Central memory CD8-positive, alpha-beta T cell (primary cell): ENCODE measurements around the gene TLR7.

Experiments
- ATAC-seq: fragments of 150-1000 bp; cut with Tn5 transposase; replicated peaks from 2 replicates; pipeline ENCODE4 v1.10.0; 2022; ENCODE audit warnings: mild to moderate bottlenecking, moderate FRiP score, moderate number of reproducible peaks; ENCODE audit not compliant: poor library complexity, severe bottlenecking; ENCODE audit errors: extremely low read depth
- DNase-seq, 2 donors: peaks; one replicate each; pipeline ENCODE4 v3.0.0; 2021; ENCODE audit warnings: low spot score in 2 of 2
- H3K27ac Mint-ChIP-seq: one replicate; pipeline ENCODE4 v1.8.0; 2022; ENCODE audit warnings: low read depth, mild to moderate bottlenecking, moderate library complexity, mixed read lengths
- H3K27me3 Mint-ChIP-seq: one replicate; pipeline ENCODE4 v1.8.0; 2022; ENCODE audit warnings: mixed read lengths
- H3K36me3 Mint-ChIP-seq: one replicate; pipeline ENCODE4 v1.8.0; 2022; ENCODE audit warnings: mild to moderate bottlenecking, moderate library complexity, mixed read lengths; ENCODE audit not compliant: insufficient read depth
- H3K4me1 Mint-ChIP-seq: one replicate; pipeline ENCODE4 v1.8.0; 2022; ENCODE audit warnings: mixed read lengths
- H3K4me3 Mint-ChIP-seq: one replicate; pipeline ENCODE4 v1.8.0; 2022; ENCODE audit warnings: mild to moderate bottlenecking, moderate library complexity, mixed read lengths
- H3K9me3 Mint-ChIP-seq: one replicate; pipeline ENCODE4 v1.8.0; 2022; ENCODE audit warnings: mixed read lengths

TLR7 gene

DNA sequence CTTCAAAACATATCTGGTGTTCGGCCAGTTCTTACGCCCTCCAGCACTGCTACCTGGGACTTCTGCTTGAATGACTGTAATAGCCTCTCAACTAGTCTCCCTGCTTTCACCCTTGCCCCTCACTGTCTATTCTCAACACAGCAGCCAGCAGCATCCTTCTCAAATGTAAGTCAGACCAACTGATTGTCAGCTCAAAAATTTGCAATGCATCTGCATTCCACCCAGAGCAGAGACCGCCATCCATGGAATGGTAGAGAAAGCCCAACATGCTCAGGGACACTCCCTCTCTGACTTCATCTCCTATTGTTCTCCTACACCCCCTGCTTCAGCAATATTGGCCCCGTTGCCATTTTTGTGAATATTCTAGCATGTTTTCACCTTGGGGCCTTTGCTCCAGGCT, 5.9 kb downstream of the TLR7 start:
- no peak overlapping the region for H3K4me3 Mint-ChIP-seq
- no peaks in the 10 kb centered on the region for H3K36me3 Mint-ChIP-seq
- DNase-seq: no peak
- H3K27ac Mint-ChIP-seq: no peak overlapping the region
- no peaks in the 10 kb centered on the region for H3K9me3 Mint-ChIP-seq
- no peaks in the 10 kb centered on the region for H3K27me3 Mint-ChIP-seq
- no peaks in the 10 kb centered on the region for H3K4me1 Mint-ChIP-seq
- ATAC-seq: no peak

DNA sequence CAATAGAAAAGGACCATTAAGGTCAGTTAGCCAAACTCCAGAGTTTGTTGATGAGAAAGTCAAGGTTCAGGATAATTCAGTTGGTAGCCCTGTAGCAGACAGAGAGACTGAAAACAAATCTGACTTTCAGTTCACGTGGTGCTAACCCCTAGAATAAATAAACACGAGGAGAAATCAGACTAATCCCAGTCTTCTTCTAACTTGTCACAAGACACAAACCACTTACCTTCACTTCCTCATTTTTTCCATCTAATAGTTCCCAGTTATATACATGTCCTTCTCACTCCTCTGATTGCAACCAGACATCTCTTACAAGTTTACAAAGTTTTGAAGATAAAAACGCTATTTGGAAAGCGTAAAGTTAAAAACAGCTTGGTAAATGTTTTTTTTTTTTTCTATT, 7.7 kb downstream of the TLR7 start:
- H3K4me1 Mint-ChIP-seq: no peaks in the 10 kb centered on the region

DNA sequence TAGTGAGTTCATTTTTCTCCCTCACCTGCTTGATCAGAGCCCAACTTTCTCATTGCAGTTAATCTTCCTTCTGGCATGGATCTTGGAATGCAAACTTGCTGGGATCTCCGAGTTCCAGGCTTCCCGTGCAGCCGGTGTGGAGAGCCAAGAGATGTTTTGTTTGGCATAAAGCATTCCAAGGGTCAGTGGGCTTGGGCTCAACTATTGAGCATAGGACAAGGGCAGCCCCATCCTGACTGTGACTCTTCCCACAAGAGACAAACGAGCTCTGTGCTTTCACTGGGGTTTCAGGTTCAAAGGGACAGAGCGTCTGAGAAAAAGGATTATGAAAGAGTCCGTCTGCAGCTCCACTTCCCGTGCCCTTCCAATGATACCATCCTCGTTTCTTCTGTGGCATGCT, 10.5 kb downstream of the TLR7 start:
- H3K27ac Mint-ChIP-seq: no peak overlapping the region
- no peaks in the 10 kb centered on the region for H3K9me3 Mint-ChIP-seq
- H3K4me1 Mint-ChIP-seq: no peaks in the 10 kb centered on the region
- H3K4me3 Mint-ChIP-seq: no peak overlapping the region
- peaks cover 3% of the 10 kb centered on the region for H3K27me3 Mint-ChIP-seq
- ATAC-seq (no peak), DNase-seq (no peak)
- no peaks in the 10 kb centered on the region for H3K36me3 Mint-ChIP-seq

More for the DNA sequence above, 7.7 kb downstream of the TLR7 start:
- ATAC-seq (no peak), DNase-seq (no peak)
- H3K4me3 Mint-ChIP-seq: no peak overlapping the region
- H3K9me3 Mint-ChIP-seq: no peaks in the 10 kb centered on the region
- no peak overlapping the region for H3K27ac Mint-ChIP-seq
- no peaks in the 10 kb centered on the region for H3K27me3 Mint-ChIP-seq
- no peaks in the 10 kb centered on the region for H3K36me3 Mint-ChIP-seq

DNA sequence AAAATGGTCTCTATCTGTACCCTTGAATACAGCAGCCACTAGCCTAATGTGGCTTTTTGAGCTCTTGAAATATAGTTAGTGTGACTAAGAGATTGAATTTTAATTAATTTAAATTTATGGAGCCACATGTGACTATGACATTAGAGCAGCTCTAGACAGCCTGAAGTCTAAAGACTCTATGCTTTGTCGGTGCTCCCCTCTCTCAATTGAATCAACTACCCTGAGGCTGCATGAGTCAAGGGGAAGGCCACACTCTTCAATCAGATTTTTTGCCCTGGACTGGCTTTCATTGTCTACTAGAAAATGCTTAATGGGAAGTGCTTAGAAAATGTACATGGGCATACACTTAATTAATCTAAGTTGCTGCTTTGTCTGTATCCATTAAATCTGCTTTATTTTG, 11.7 kb downstream of the TLR7 start:
- ATAC-seq (no peak), DNase-seq (no peak)
- Mint-ChIP-seq H3K36me3 (no peaks in the 10 kb centered on the region), H3K27ac (no peak overlapping the region), H3K9me3 (no peaks in the 10 kb centered on the region), H3K4me3 (no peak overlapping the region), H3K27me3 (peaks cover 15% of the 10 kb centered on the region), H3K4me1 (no peaks in the 10 kb centered on the region)

DNA sequence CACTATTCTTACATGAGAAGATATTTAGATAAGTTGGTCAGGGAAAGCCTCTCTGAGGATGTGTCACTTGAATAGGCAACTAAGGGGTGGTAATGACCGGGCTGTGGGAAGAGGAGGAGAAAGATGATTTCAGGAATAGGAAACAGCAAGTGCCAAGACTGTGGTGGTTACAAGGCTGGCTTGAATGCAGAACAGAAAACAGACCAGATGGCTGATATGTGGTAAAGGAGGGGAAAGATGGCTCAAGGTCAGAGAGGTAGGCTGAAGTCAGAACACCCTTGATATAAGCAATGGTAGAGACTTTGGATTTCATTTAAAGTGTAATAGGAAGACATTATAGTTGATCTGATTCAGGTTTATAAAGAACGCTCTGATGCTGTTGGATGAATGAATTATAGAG, 15.0 kb downstream of the TLR7 start:
- H3K9me3 Mint-ChIP-seq: no peaks in the 10 kb centered on the region
- H3K27me3 Mint-ChIP-seq: peaks cover 19% of the 10 kb centered on the region
- H3K4me1 Mint-ChIP-seq: no peaks in the 10 kb centered on the region
- H3K36me3 Mint-ChIP-seq: no peaks in the 10 kb centered on the region
- no peak overlapping the region for H3K4me3 Mint-ChIP-seq
- ATAC-seq (no peak), DNase-seq (no peak)
- H3K27ac Mint-ChIP-seq: no peak overlapping the region

DNA sequence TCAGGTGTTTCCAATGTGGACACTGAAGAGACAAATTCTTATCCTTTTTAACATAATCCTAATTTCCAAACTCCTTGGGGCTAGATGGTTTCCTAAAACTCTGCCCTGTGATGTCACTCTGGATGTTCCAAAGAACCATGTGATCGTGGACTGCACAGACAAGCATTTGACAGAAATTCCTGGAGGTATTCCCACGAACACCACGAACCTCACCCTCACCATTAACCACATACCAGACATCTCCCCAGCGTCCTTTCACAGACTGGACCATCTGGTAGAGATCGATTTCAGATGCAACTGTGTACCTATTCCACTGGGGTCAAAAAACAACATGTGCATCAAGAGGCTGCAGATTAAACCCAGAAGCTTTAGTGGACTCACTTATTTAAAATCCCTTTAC, 18.6 kb downstream of the TLR7 start:
- H3K4me1 Mint-ChIP-seq: no peaks in the 10 kb centered on the region
- peaks cover 2% of the 10 kb centered on the region for H3K36me3 Mint-ChIP-seq
- DNase-seq (no peak), ATAC-seq (no peak)
- H3K9me3 Mint-ChIP-seq: no peaks in the 10 kb centered on the region
- no peak overlapping the region for H3K4me3 Mint-ChIP-seq
- H3K27ac Mint-ChIP-seq: no peak overlapping the region
- H3K27me3 Mint-ChIP-seq: peaks cover 19% of the 10 kb centered on the region

DNA sequence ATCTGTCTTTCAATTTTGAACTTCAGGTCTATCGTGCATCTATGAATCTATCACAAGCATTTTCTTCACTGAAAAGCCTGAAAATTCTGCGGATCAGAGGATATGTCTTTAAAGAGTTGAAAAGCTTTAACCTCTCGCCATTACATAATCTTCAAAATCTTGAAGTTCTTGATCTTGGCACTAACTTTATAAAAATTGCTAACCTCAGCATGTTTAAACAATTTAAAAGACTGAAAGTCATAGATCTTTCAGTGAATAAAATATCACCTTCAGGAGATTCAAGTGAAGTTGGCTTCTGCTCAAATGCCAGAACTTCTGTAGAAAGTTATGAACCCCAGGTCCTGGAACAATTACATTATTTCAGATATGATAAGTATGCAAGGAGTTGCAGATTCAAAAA, 19.7 kb downstream of the TLR7 start:
- H3K9me3 Mint-ChIP-seq: no peaks in the 10 kb centered on the region
- ATAC-seq: no peak
- no peak overlapping the region for H3K27ac Mint-ChIP-seq
- H3K4me3 Mint-ChIP-seq: no peak overlapping the region
- DNase-seq: no peak
- H3K36me3 Mint-ChIP-seq: peaks cover 2% of the 10 kb centered on the region
- peaks cover 19% of the 10 kb centered on the region for H3K27me3 Mint-ChIP-seq
- H3K4me1 Mint-ChIP-seq: no peaks in the 10 kb centered on the region

DNA sequence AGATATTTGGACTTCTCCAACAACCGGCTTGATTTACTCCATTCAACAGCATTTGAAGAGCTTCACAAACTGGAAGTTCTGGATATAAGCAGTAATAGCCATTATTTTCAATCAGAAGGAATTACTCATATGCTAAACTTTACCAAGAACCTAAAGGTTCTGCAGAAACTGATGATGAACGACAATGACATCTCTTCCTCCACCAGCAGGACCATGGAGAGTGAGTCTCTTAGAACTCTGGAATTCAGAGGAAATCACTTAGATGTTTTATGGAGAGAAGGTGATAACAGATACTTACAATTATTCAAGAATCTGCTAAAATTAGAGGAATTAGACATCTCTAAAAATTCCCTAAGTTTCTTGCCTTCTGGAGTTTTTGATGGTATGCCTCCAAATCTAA, 20.3 kb downstream of the TLR7 start:
- no peak for DNase-seq
- H3K27ac Mint-ChIP-seq: no peak overlapping the region
- H3K9me3 Mint-ChIP-seq: no peaks in the 10 kb centered on the region
- peaks cover 2% of the 10 kb centered on the region for H3K36me3 Mint-ChIP-seq
- H3K4me1 Mint-ChIP-seq: no peaks in the 10 kb centered on the region
- ATAC-seq: no peak
- peaks cover 18% of the 10 kb centered on the region for H3K27me3 Mint-ChIP-seq
- H3K4me3 Mint-ChIP-seq: no peak overlapping the region

DNA sequence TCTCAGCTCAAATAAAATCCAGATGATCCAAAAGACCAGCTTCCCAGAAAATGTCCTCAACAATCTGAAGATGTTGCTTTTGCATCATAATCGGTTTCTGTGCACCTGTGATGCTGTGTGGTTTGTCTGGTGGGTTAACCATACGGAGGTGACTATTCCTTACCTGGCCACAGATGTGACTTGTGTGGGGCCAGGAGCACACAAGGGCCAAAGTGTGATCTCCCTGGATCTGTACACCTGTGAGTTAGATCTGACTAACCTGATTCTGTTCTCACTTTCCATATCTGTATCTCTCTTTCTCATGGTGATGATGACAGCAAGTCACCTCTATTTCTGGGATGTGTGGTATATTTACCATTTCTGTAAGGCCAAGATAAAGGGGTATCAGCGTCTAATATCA, 20.9 kb downstream of the TLR7 start:
- Mint-ChIP-seq H3K27ac (no peak overlapping the region), H3K4me1 (no peaks in the 10 kb centered on the region), H3K27me3 (peaks cover 12% of the 10 kb centered on the region), H3K36me3 (peaks cover 2% of the 10 kb centered on the region), H3K4me3 (no peak overlapping the region), H3K9me3 (no peaks in the 10 kb centered on the region)
- ATAC-seq (no peak), DNase-seq (no peak)

DNA sequence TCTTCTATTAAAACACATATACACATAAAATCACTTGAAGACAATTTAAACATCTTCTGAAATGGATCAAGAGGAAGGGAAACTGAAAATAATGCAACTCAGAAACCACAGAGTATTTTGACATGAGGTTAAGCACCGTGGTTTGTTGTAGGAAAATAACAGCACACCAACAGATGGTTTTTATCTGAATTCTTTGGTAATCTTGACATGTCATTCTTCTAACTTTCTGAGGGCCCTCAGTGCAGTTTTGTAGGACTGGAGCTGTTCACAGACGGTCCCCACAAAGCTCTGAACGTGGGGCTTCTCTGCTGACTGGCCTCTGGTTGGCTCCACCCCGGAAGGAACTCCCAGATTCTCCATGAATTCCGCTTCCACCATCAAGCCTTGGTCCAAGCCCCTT, 23.6 kb downstream of the TLR7 start:
- H3K4me1 Mint-ChIP-seq: no peaks in the 10 kb centered on the region
- no peak overlapping the region for H3K27ac Mint-ChIP-seq
- H3K27me3 Mint-ChIP-seq: no peaks in the 10 kb centered on the region
- peaks cover 2% of the 10 kb centered on the region for H3K36me3 Mint-ChIP-seq
- ATAC-seq (no peak), DNase-seq (no peak)
- H3K9me3 Mint-ChIP-seq: no peaks in the 10 kb centered on the region
- H3K4me3 Mint-ChIP-seq: no peak overlapping the region

DNA sequence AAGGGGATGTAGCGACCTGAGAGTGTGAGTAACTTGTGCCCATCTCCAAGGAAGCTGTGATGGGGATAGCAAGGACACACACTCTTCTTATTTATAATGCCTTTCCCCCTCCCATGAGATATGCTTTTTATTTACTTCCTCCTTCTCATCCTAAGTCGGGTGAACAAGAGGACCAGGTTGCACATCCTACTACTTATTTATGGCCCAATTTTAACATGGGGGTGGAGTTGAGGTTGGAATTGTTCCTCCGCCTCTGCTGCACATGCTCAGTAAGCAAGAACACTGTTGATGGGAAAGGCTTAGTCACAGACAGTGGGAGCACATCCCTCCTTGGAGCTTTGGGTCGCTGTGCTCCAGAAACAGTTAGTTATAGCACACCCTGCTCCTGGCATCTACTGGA, 24.3 kb downstream of the TLR7 start:
- no peaks in the 10 kb centered on the region for H3K4me1 Mint-ChIP-seq
- no peak for DNase-seq
- no peaks in the 10 kb centered on the region for H3K9me3 Mint-ChIP-seq
- no peak overlapping the region for H3K27ac Mint-ChIP-seq
- no peaks in the 10 kb centered on the region for H3K27me3 Mint-ChIP-seq
- no peak overlapping the region for H3K4me3 Mint-ChIP-seq
- peaks cover 2% of the 10 kb centered on the region for H3K36me3 Mint-ChIP-seq
- no peak for ATAC-seq

DNA sequence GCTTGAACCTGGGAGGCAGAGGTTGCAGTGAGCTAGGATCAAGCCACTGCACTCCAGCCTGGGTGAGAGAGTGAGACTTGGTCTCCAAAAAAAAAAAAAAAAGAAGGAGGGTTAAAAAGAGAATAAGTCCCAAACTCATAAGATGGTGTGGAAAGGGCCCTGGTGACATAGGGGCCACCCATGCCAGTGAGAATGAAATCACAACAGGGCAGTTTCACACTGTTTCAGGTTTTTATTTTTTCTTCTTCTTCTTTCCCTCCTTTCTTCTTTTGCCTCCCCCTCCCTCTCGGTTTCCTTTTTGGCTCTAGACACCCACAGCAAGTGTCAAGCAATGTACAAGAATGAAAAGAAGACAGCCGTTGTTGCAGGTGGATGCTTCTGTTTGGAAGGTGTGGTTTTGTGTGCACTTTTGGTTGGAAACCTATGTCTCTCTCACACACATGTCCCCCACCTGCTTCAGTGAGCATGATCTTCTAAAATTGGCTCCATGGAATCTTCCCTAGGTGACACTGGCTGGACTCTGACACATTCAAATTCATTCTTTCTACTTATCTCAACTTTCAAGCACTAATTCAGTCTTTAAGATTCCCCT, 25.1 kb downstream of the TLR7 start:
- Mint-ChIP-seq H3K4me1 (no peaks in the 10 kb centered on the region), H3K27ac (no peak overlapping the region), H3K27me3 (no peaks in the 10 kb centered on the region), H3K4me3 (no peak overlapping the region), H3K36me3 (peaks cover 2% of the 10 kb centered on the region), H3K9me3 (no peaks in the 10 kb centered on the region)
- no peak for DNase-seq
- ATAC-seq: no peak

DNA sequence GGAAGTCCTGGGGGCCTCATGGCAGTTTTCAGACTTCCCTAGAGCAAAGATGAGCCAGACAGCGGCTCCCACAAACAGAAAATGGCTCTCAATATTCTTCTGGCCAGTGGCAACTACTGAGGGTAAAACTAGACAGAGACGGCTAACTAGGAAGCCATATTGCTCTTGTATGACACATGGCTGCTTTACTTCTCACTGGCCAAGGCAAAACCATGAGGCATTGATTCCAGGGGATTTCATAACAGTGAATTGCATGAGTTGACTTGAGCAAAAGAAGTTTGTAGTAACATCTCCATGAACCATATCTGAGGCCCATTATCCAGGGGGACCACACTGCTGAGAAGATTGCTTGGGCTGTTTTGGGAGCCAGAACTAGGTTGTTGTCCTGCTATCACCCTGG, 25.8 kb downstream of the TLR7 start:
- Mint-ChIP-seq H3K4me3 (no peak overlapping the region), H3K27me3 (no peaks in the 10 kb centered on the region), H3K4me1 (no peaks in the 10 kb centered on the region), H3K36me3 (peaks cover 2% of the 10 kb centered on the region), H3K9me3 (no peaks in the 10 kb centered on the region), H3K27ac (no peak overlapping the region)
- ATAC-seq (no peak), DNase-seq (no peak)
